B cell (primary cell): ENCODE data around the gene ZFR2. TPM values are rescaled to one million over a fixed set of nuclear protein-coding genes. Genes with fewer than 3 reads are reported as not detected.

ENCODE experiments used
- ATAC-seq: fragments of 200-7000 bp; cut with Tn5 transposase; one replicate; pipeline ENCODE4 v1.10.0; 2021; ENCODE audit warnings: low read depth, mild to moderate bottlenecking, moderate number of reproducible peaks, moderate library complexity
- CTCF ChIA-PET: fragments of 350-600 bp; sonication (Branson Sonifier 250); formaldehyde crosslinking; loops from one replicate; lab custom pipeline; 2021; ENCODE audit warnings: antibody characterized with exemption, inconsistent platforms; lab: Charles Lee
- POLR2A ChIA-PET: fragments of 350-600 bp; sonication (Branson Sonifier 250); formaldehyde crosslinking; loops from one replicate; lab custom pipeline; 2021; ENCODE audit warnings: antibody characterized with exemption; lab: Charles Lee
- DNase-seq: peaks from one replicate; pipeline ENCODE4 v3.0.0; 2013
- H2AFZ ChIP-seq: 2 replicates; pipeline ENCODE4 v1.6.1; 2012; ENCODE audit warnings: mild to moderate bottlenecking, low read depth, low read length; ENCODE audit not compliant: insufficient read depth, poor library complexity, severe bottlenecking
- H3K27ac ChIP-seq, 2 donors: 1 replicate in 1 of 2; 2 replicates in 1 of 2; pipeline ENCODE4 v1.5.1; 2012 to 2013; ENCODE audit warnings: low read length in 2 of 2, mild to moderate bottlenecking in 2 of 2, moderate library complexity in 1 of 2
- H3K27me3 ChIP-seq, 4 experiments: fragments of 200-600 bp in 1 of 4; sonication (generic) in 1 of 4; replicated peaks in 1 of 4; 1 replicate in 2 of 4; 2 replicates in 2 of 4; pipeline versions ENCODE4 v1.6.1 to v1.7.0; 2013 to 2016; ENCODE audit warnings: low read length in 3 of 4, mild to moderate bottlenecking in 2 of 4, mixed read lengths in 1 of 4, moderate library complexity in 1 of 4; ENCODE audit not compliant: insufficient read depth in 4 of 4, control insufficient read depth in 3 of 4; ENCODE audit errors: control extremely low read depth in 1 of 4
- H3K36me3 ChIP-seq, 2 experiments: replicated peaks in 1 of 2; 1 replicate in 1 of 2; 2 replicates in 1 of 2; pipeline versions ENCODE4 v1.6.1 to v1.7.1; 2013; ENCODE audit warnings: low read length in 1 of 2; ENCODE audit not compliant: insufficient read depth in 2 of 2, control insufficient read depth in 1 of 2; ENCODE audit errors: control extremely low read depth in 1 of 2, extremely low read depth in 1 of 2
- H3K4me1 ChIP-seq, 2 donors: fragments of 200-600 bp in 1 of 2; sonication (generic) in 1 of 2; 1 replicate in 1 of 2; 2 replicates in 1 of 2; pipeline versions ENCODE4 v1.5.1 to v1.6.1; 2013 to 2017; ENCODE audit warnings: low read length in 2 of 2; ENCODE audit not compliant: control insufficient read depth in 2 of 2, insufficient read depth in 2 of 2
- H3K4me2 ChIP-seq: replicated peaks from 2 replicates; pipeline ENCODE3; 2012; ENCODE audit warnings: mild to moderate bottlenecking, low read depth, low read length; ENCODE audit not compliant: poor library complexity, severe bottlenecking
- H3K4me3 ChIP-seq, 5 experiments: fragments of 200-600 bp in 1 of 5; sonication (generic) in 1 of 5; 1 replicate in 3 of 5; 2 replicates in 2 of 5; pipeline versions ENCODE4 v1.5.1 to v1.7.0; 2011 to 2016; ENCODE audit warnings: low read length in 4 of 5, mild to moderate bottlenecking in 4 of 5, low read depth in 2 of 5, control low read depth in 1 of 5, moderate library complexity in 1 of 5; ENCODE audit not compliant: insufficient read depth in 1 of 5; ENCODE audit errors: control extremely low read depth in 1 of 5, extremely low read depth in 1 of 5
- H3K79me2 ChIP-seq: fragments of 200-600 bp; sonication (generic); one replicate; pipeline ENCODE4 v1.6.0; 2016; ENCODE audit warnings: low read length; ENCODE audit not compliant: control insufficient read depth, insufficient read depth
- H3K9ac ChIP-seq: fragments of 200-600 bp; sonication (generic); 2 replicates; pipeline ENCODE4 v1.6.1; 2017; ENCODE audit warnings: mild to moderate bottlenecking, low read length, moderate library complexity
- H3K9me3 ChIP-seq, 3 donors: one replicate each; pipeline versions ENCODE4 v1.6.1 to v1.7.1; 2013; ENCODE audit warnings: low read length in 2 of 3; ENCODE audit not compliant: control insufficient read depth in 2 of 3, insufficient read depth in 1 of 3; ENCODE audit errors: control extremely low read depth in 1 of 3
- H4K20me1 ChIP-seq: 2 replicates; pipeline ENCODE4 v1.6.0; 2012; ENCODE audit warnings: mild to moderate bottlenecking, low read length; ENCODE audit not compliant: insufficient read depth, control insufficient read depth, poor library complexity, severe bottlenecking
- H3K27ac Mint-ChIP-seq: one replicate; pipeline ENCODE4 v1.8.0; 2021; ENCODE audit warnings: mixed read lengths
- H3K27me3 Mint-ChIP-seq: one replicate; pipeline ENCODE4 v1.8.0; 2021; ENCODE audit warnings: mixed read lengths
- H3K4me1 Mint-ChIP-seq: one replicate; pipeline ENCODE4 v1.8.0; 2021; ENCODE audit warnings: mixed read lengths
- H3K4me3 Mint-ChIP-seq: one replicate; pipeline ENCODE4 v1.8.0; 2021; ENCODE audit warnings: mixed read lengths
- H3K9me3 Mint-ChIP-seq: one replicate; pipeline ENCODE4 v1.8.0; 2022; ENCODE audit warnings: mixed read lengths; ENCODE audit not compliant: insufficient read depth
- EZH2 ChIP-seq: IDR thresholded peaks from 2 replicates; pipeline ENCODE4 v1.6.1; 2012; ENCODE audit warnings: borderline replicate concordance, low read depth, mild to moderate bottlenecking, moderate library complexity, low read length; ENCODE audit not compliant: insufficient read depth, poor library complexity, severe bottlenecking
- WGBS: methylation state at CpG from one replicate; pipeline ENCODE4 v1.1.5; 2013; ENCODE audit warnings: missing lambda C conversion rate; ENCODE audit not compliant: insufficient coverage; 5-methylcytosine and 5-hydroxymethylcytosine counted together
- intact Hi-C: fragments of 100-400 bp; cut with micrococcal nuclease; formaldehyde crosslinking; loops from one replicate; pipeline ENCODE4 v1.10.0; 2022
- polyA plus RNA-seq: library from polyadenylated mRNA; depleted of rRNA; stranded (reverse); fragments of >200 nt; gene quantifications from 2 replicates; pipeline ENCODE4 v1.2.3, GENCODE V29; 2012
- total RNA-seq, 2 donors: library from RNA; stranded (reverse); fragments of 120-200 nt in 1 of 2; gene quantifications; 1 replicate in 1 of 2; 2 replicates in 1 of 2; pipeline versions ENCODE4 v1.2.3 to v1.2.4, GENCODE V29; 2013 to 2022
- TF ChIP-seq, protein P1 (sequence below): fragments of 200-600 bp; IDR thresholded peaks from one replicate; pipeline ENCODE4 v1.8.0; 2022; ENCODE audit warnings: antibody characterized with exemption, mild to moderate bottlenecking

ZFR2 gene
- total and polyA plus RNA-seq, 2 donors (not counting 1 experiment from before 2014, with no cell fraction given): 0.36 to 0.39 TPM

DNA sequence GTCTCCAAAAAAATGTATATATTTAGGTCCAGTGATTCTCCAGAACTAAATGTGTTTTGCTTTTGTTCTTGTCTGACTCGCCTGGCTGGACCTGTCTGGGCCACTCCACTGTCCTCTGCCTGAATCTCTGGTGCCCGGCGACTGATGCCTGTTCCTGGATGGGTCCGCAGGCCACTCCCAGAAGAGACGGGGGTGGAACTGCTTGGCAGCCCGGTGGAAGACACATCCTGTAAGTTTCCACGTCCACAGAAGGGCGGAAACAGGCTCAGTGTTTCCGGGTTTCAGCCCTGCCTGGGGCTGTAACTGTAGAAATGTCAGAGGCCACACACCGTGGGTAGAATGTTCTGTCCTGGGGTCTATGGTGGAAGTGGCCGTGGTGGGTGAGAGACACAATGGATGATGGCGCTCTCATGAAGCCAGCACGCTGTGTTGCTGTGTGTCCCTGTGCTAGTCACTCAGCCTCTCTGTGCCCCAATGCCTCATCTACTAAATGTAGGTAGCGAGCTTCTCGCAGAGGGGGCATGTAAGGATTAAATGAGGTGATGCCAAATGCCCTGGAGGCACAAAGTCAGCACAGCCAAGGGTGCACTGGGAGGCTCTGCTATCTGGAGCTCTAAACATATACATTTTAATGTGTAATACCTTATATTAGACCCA lies 33.6 kb upstream of the ZFR2 start:
- Histone ChIP-seq H3K27me3 (peaks cover 0 to 4% (median 0%) of the 10 kb centered on the region in 4 experiments), H3K36me3 (no peaks in the 10 kb centered on the region), H2AFZ (no peak overlapping the region), H3K79me2 (no peaks in the 10 kb centered on the region), H3K27ac (no peak overlapping the region), H3K4me2 (no peak overlapping the region), H3K4me1 (no peaks in the 10 kb centered on the region), H4K20me1 (no peaks in the 10 kb centered on the region), H3K9me3 (peaks cover 0 to 22% (median 4%) of the 10 kb centered on the region in 3 donors), H3K4me3 (no peak overlapping the region), H3K9ac (no peak overlapping the region)
- ChIA-PET CTCF (no interaction called here), POLR2A (no interaction called here)
- H3K4me1 Mint-ChIP-seq: no peaks in the 10 kb centered on the region
- DNase-seq (no peak), ATAC-seq (no peak)
- H3K27me3 Mint-ChIP-seq: peaks cover 8% of the 10 kb centered on the region
- intact Hi-C loops: no loop called here
- no peak overlapping the region for H3K27ac Mint-ChIP-seq
- WGBS: 77% methylated on average over 11 of the region's 15 CpGs
- no peak overlapping the region for H3K4me3 Mint-ChIP-seq
- no peaks in the 10 kb centered on the region for H3K9me3 Mint-ChIP-seq
- TF ChIP-seq, protein P1, sequence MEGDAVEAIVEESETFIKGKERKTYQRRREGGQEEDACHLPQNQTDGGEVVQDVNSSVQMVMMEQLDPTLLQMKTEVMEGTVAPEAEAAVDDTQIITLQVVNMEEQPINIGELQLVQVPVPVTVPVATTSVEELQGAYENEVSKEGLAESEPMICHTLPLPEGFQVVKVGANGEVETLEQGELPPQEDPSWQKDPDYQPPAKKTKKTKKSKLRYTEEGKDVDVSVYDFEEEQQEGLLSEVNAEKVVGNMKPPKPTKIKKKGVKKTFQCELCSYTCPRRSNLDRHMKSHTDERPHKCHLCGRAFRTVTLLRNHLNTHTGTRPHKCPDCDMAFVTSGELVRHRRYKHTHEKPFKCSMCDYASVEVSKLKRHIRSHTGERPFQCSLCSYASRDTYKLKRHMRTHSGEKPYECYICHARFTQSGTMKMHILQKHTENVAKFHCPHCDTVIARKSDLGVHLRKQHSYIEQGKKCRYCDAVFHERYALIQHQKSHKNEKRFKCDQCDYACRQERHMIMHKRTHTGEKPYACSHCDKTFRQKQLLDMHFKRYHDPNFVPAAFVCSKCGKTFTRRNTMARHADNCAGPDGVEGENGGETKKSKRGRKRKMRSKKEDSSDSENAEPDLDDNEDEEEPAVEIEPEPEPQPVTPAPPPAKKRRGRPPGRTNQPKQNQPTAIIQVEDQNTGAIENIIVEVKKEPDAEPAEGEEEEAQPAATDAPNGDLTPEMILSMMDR: no peak
- no peak for TF ChIP-seq EZH2

DNA sequence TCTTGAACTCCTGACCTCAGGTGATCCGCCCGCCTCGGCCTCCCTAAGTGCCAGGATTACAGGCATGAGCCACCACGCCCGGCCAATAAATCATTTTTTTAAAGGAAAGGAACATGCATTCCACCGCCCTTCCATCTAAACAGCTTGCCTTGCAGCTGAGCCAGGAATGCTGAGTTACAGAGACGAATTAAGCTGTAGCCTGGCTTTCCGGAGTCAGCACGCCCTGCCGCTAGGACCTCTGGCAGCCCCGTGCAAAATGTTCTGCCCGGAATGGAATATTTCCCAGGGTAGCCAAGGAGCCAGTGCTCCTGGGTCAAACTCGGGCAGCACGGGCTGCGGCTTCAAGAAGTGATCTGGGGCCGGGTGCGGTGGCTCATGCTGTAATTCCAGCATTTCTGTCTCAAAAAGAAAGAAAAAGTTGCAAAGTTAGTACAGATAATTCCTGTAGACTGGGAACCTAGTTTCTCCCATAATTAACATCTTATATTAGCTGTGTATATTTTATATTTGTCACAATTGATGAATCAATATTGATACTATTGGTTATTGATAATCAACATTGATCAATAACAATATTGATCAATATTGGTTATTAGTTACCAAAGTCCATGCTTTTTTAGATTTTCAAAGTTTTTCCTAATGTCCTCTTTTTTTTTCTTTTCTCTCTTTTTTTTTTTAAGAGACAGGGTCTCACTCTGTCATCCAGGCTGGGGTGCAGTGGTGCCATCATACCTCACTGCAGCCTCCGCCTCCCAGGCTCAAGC lies 30.9 kb upstream of the ZFR2 start:
- Histone ChIP-seq H3K79me2 (no peaks in the 10 kb centered on the region), H3K27ac (no peak overlapping the region), H3K4me3 (no peak overlapping the region), H4K20me1 (no peaks in the 10 kb centered on the region), H3K9ac (no peak overlapping the region), H3K4me2 (no peak overlapping the region), H3K4me1 (no peaks in the 10 kb centered on the region), H3K36me3 (no peaks in the 10 kb centered on the region), H3K27me3 (peaks cover 0 to 4% (median 0%) of the 10 kb centered on the region in 4 experiments), H3K9me3 (peaks cover 0 to 24% (median 4%) of the 10 kb centered on the region in 3 donors), H2AFZ (no peak overlapping the region)
- peaks cover 9% of the 10 kb centered on the region for H3K27me3 Mint-ChIP-seq
- TF ChIP-seq, protein P1: no peak
- no peak for TF ChIP-seq EZH2
- ChIA-PET POLR2A (no interaction called here), CTCF (interaction anchor here (0.6 kb wide), 1 partner anchor 1097 kb away, joined by 3 read pairs; no protein-coding TSS in a partner anchor)
- H3K27ac Mint-ChIP-seq: peak overlapping the region; percentile 20
- no peak for DNase-seq
- no peak overlapping the region for H3K4me3 Mint-ChIP-seq
- intact Hi-C loops: no loop called here
- H3K9me3 Mint-ChIP-seq: no peaks in the 10 kb centered on the region
- no peaks in the 10 kb centered on the region for H3K4me1 Mint-ChIP-seq
- ATAC-seq: no peak
- WGBS: 92% methylated on average over 17 of the region's 18 CpGs
